Keratinocyte (primary cell): ENCODE data around the gene CBFA2T3.

Experiments used
- EZH2 ChIP-seq: IDR thresholded peaks from one replicate; pipeline ENCODE4 v1.6.1; 2012; ENCODE audit warnings: inconsistent platforms, mild to moderate bottlenecking, low read length, moderate library complexity
- TF ChIP-seq, protein P1 (sequence below), 3 experiments: IDR thresholded peaks in 1 of 3; conservative IDR thresholded peaks in 1 of 3; optimal IDR thresholded peaks in 1 of 3; 2 replicates in 2 of 3; 3 replicates in 1 of 3; pipeline versions ENCODE3 to v1.5.1; 2011; ENCODE audit warnings: low read length in 3 of 3, mild to moderate bottlenecking in 3 of 3, moderate library complexity in 2 of 3, control low read depth in 1 of 3, inconsistent platforms in 1 of 3; ENCODE audit not compliant: insufficient read depth in 2 of 3; ENCODE audit errors: extremely low read depth in 1 of 3

DNA sequence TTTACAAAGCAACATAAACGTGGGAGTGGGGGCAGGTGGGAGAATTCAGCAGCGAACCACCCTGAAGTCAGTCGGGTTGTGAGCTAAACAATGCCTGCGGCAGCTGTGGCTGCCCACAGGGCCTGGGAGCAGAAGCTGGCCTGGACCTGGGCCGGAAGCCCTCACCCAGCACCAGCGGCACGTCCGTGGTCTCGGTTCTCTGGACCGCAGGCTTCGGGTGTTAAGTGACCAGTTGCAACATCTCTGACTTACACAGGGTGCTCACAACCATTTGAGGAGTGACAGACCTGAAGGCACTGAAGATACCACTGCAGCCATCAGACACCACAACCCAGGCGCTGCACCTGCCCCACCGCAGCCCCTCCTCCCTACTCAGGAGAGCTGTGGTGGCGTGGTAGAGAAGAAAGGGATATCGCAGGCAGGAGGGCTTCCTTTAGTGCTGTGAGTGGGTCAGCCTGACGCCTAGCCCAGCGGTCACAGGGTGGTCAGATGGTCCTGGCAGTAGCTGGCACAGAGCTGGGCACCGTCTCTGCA is 33.8 kb downstream of the CBFA2T3 start:
- TF ChIP-seq, protein P1, sequence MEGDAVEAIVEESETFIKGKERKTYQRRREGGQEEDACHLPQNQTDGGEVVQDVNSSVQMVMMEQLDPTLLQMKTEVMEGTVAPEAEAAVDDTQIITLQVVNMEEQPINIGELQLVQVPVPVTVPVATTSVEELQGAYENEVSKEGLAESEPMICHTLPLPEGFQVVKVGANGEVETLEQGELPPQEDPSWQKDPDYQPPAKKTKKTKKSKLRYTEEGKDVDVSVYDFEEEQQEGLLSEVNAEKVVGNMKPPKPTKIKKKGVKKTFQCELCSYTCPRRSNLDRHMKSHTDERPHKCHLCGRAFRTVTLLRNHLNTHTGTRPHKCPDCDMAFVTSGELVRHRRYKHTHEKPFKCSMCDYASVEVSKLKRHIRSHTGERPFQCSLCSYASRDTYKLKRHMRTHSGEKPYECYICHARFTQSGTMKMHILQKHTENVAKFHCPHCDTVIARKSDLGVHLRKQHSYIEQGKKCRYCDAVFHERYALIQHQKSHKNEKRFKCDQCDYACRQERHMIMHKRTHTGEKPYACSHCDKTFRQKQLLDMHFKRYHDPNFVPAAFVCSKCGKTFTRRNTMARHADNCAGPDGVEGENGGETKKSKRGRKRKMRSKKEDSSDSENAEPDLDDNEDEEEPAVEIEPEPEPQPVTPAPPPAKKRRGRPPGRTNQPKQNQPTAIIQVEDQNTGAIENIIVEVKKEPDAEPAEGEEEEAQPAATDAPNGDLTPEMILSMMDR (optimal IDR thresholded peaks at IDR 0.05 in 1 of 3, IDR thresholded peaks at IDR 0.05 in 1 of 3, conservative IDR thresholded peaks at IDR 0.05 in 1 of 3; ENCODE audit: extremely low read depth in 1 of 3, insufficient read depth in 2 of 3, low read length in 3 of 3): no peak
- no peak for TF ChIP-seq EZH2
